T-helper 1 cell treated with Interleukin-12 subunit alpha and Interleukin-12 subunit beta and Interleukin-4 antibody, amounts not matched to agents 30 μg/mL and 1 μg/mL, for 36 hours (primary cell): ENCODE measurements around the gene TSFM.
"Not testable (repeated sequence)": the region's sequence is repeated elsewhere in the genome, so short reads cannot be mapped to it uniquely, and the experiment has no call there.

Experiments used
- H3K27ac Mint-ChIP-seq: one replicate; pipeline ENCODE4 v1.8.0; 2021; ENCODE audit warnings: mild to moderate bottlenecking, mixed read lengths
- H3K27me3 Mint-ChIP-seq: one replicate; pipeline ENCODE4 v1.8.0; 2021; ENCODE audit warnings: low read depth, mixed read lengths
- H3K36me3 Mint-ChIP-seq: one replicate; pipeline ENCODE4 v1.8.0; 2021; ENCODE audit warnings: low read depth, mixed read lengths
- H3K4me1 Mint-ChIP-seq: one replicate; pipeline ENCODE4 v1.8.0; 2021; ENCODE audit warnings: low read depth, mixed read lengths
- H3K4me3 Mint-ChIP-seq: one replicate; pipeline ENCODE4 v1.8.0; 2021; ENCODE audit warnings: mild to moderate bottlenecking, moderate library complexity, mixed read lengths
- H3K9me3 Mint-ChIP-seq: one replicate; pipeline ENCODE4 v1.8.0; 2021; ENCODE audit warnings: mixed read lengths

The TSFM gene

DNA sequence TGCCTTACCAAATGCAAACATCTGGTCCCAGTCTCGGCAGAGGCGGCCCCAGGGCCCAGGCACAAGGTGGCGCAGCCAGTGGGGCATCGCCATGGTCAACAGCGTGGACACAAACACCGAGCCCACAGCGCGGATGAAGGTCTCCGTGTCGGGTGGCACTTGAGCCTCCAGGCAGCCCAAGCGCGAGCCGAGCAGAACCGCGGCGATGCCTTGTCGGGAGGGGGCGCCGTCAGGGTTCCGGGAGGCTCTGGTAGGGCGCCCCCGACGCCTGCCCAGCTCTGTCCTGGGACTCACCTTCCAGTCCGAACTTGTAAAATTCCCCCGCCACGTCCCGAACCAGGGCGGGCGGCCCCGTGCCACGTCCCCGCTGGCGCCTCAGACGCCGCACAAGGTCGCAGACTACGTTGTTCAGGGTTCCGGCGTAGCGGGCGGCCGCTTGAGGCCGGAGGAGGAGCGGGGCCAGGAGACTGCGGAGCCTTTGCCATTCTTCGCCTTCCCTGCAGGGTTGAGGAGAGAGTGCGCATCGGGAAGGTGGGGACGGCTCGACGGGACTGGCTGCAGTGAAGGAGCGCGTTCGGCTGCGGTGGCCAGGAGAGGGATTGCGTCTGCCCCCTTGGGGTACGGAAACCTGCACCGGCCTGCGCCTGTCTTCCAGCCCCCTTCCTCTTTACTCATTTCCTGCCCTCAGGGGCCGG, 17.4 kb upstream of the TSFM start:
- Mint-ChIP-seq H3K27me3 (peaks cover 20% of the 10 kb centered on the region), H3K27ac (peak overlapping the region; percentile 73), H3K9me3 (no peaks in the 10 kb centered on the region), H3K4me3 (peak overlapping the region; percentile 89), H3K4me1 (peaks cover 32% of the 10 kb centered on the region), H3K36me3 (peaks cover 18% of the 10 kb centered on the region)

- Mint-ChIP-seq H3K27me3 (peaks cover 20% of the 10 kb centered on the region), H3K27ac (peak overlapping the region; percentile 73), H3K9me3 (no peaks in the 10 kb centered on the region), H3K4me1 (peaks cover 34% of the 10 kb centered on the region), H3K4me3 (peak overlapping the region; percentile 89), H3K36me3 (peaks cover 18% of the 10 kb centered on the region)
These were observed 16.7 kb upstream of the TSFM start for GRCh38 chr12:57765698-57766463.

DNA sequence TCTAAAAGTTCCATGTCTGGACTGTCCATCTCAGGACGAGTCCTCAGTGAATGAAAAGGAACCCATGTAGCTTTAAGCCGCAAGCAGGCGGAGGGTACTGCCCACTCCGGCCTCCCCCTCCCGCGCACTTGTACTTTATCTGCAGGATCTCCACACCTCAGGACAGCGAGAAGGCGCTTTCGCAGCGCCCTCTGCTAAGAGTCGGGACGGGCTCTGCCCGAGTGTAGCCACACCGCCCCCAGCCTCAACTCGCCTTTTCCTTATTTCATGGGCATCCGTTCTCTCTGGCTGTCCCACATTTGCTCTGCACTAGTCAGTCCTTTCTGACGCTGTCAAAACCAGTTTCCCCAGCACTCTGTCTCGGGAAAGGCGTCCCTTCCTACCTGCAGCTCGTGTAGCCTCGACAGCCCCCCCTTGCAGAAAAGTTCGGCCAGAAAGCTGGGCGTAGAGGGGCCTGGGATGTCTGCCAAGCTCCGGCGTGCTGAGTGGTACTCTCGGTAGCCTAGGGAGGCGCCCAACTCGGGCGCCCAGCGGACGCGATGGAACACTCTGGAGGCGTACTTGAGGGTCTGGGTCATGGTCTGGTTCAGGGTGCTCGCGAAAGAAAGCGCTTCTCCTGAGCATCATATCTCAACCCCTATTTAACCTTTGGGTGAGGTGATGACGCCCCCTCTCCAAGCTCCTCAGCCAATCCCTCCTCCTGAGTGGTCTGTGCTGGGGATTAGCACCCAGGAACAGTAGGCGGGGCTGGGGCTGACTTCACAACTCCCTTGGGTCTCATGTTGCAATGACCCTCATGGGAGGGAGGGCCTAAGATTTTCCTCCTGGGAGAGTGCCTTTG, 15.9 kb upstream of the TSFM start, which contains the start of gene CYP27B1:
Gene CYP27B1, minus strand, starts transcription at position 615 of the 841 bp plus-strand sequence. Its CDS starts 37 bp downstream, at position 578.
- no peaks in the 10 kb centered on the region for H3K9me3 Mint-ChIP-seq
- peaks cover 39% of the 10 kb centered on the region for H3K4me1 Mint-ChIP-seq
- H3K27ac Mint-ChIP-seq, result no peak within 1 kb of the TSS
- H3K36me3 Mint-ChIP-seq, result peaks cover 15% of the 10 kb centered on the region
- H3K27me3 Mint-ChIP-seq, result peaks cover 20% of the 10 kb centered on the region
- H3K4me3 Mint-ChIP-seq, result peak within 1 kb of the TSS; percentile 89

DNA sequence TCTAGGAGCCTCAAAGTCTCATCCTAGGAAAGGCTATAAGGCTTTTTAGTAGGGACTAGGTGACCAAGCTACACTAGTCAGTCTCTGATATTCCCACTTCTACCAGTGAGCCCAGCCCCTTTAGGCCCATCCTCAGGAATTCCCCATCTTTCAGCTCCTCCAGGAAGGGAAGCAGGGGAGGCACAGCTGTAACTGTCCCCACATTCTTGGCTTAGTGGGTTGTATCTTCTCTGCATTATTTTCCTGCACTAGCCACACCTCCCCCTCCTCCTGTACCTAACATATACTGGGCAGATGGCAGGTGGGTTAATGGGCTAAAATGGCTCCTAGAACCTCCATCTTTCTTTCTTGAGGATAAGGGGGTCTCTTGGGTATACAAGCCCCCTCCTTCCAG, 15.3 kb upstream of the TSFM start:
- Mint-ChIP-seq H3K27me3 (peaks cover 20% of the 10 kb centered on the region), H3K4me1 (peaks cover 42% of the 10 kb centered on the region), H3K4me3 (no peak overlapping the region), H3K27ac (no peak overlapping the region), H3K9me3 (no peaks in the 10 kb centered on the region), H3K36me3 (peaks cover 15% of the 10 kb centered on the region)

GRCh38 chr12:57767876-57768275, 14.7 kb upstream of the TSFM start:
- H3K4me3 Mint-ChIP-seq, result no peak overlapping the region
- peaks cover 43% of the 10 kb centered on the region for H3K4me1 Mint-ChIP-seq
- no peak overlapping the region for H3K27ac Mint-ChIP-seq
- H3K27me3 Mint-ChIP-seq, result peaks cover 20% of the 10 kb centered on the region
- H3K36me3 Mint-ChIP-seq, result peaks cover 13% of the 10 kb centered on the region
- no peaks in the 10 kb centered on the region for H3K9me3 Mint-ChIP-seq

GRCh38 chr12:57769594-57769993, 13.0 kb upstream of the TSFM start:
- peaks cover 7% of the 10 kb centered on the region for H3K36me3 Mint-ChIP-seq
- peak overlapping the region; percentile 27 for H3K4me3 Mint-ChIP-seq
- peaks cover 13% of the 10 kb centered on the region for H3K27me3 Mint-ChIP-seq
- no peaks in the 10 kb centered on the region for H3K9me3 Mint-ChIP-seq
- peaks cover 39% of the 10 kb centered on the region for H3K4me1 Mint-ChIP-seq
- H3K27ac Mint-ChIP-seq, result no peak overlapping the region

DNA sequence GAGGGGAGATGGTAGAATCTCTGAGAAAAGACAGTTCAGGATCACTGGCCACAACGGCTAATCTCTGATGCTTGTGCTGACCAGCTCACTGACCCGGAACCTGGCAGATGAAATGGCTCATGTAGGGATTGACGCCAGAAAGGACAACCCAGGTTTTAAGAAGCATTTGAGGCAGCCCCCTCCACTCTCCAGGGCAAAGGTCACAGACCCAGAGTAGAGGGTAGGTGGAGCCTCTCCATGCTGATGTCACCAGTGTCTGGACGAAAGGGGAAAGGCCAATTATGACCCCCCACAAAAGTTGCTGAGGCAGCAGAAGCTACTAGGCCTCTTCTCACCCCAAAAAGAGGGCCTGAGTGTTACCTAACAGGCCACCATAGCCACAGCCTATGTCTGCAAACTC, 11.9 kb upstream of the TSFM start:
- peak overlapping the region; percentile 43 for H3K27ac Mint-ChIP-seq
- peaks cover 7% of the 10 kb centered on the region for H3K27me3 Mint-ChIP-seq
- no peaks in the 10 kb centered on the region for H3K9me3 Mint-ChIP-seq
- peaks cover 8% of the 10 kb centered on the region for H3K36me3 Mint-ChIP-seq
- peaks cover 30% of the 10 kb centered on the region for H3K4me1 Mint-ChIP-seq
- H3K4me3 Mint-ChIP-seq, result no peak overlapping the region

GRCh38 chr12:57771236-57771872, 11.2 kb upstream of the TSFM start:
- Mint-ChIP-seq H3K4me3 (peak overlapping the region; percentile 96), H3K4me1 (peaks cover 27% of the 10 kb centered on the region), H3K36me3 (peaks cover 12% of the 10 kb centered on the region), H3K27me3 (peaks cover 5% of the 10 kb centered on the region), H3K27ac (peak overlapping the region; percentile 98), H3K9me3 (no peaks in the 10 kb centered on the region)

- Mint-ChIP-seq H3K9me3 (no peaks in the 10 kb centered on the region), H3K36me3 (peaks cover 12% of the 10 kb centered on the region), H3K4me1 (peaks cover 22% of the 10 kb centered on the region), H3K4me3 (peak within 1 kb of the TSS; percentile 96), H3K27me3 (no peaks in the 10 kb centered on the region), H3K27ac (peak within 1 kb of the TSS; percentile 98)
These were observed 10.6 kb upstream of the TSFM start, which contains the start of gene METTL1 for GRCh38 chr12:57771873-57772428. Gene METTL1, minus strand, starts transcription at chr12:57772105. Its CDS starts 22 bp downstream, at chr12:57772083.

DNA sequence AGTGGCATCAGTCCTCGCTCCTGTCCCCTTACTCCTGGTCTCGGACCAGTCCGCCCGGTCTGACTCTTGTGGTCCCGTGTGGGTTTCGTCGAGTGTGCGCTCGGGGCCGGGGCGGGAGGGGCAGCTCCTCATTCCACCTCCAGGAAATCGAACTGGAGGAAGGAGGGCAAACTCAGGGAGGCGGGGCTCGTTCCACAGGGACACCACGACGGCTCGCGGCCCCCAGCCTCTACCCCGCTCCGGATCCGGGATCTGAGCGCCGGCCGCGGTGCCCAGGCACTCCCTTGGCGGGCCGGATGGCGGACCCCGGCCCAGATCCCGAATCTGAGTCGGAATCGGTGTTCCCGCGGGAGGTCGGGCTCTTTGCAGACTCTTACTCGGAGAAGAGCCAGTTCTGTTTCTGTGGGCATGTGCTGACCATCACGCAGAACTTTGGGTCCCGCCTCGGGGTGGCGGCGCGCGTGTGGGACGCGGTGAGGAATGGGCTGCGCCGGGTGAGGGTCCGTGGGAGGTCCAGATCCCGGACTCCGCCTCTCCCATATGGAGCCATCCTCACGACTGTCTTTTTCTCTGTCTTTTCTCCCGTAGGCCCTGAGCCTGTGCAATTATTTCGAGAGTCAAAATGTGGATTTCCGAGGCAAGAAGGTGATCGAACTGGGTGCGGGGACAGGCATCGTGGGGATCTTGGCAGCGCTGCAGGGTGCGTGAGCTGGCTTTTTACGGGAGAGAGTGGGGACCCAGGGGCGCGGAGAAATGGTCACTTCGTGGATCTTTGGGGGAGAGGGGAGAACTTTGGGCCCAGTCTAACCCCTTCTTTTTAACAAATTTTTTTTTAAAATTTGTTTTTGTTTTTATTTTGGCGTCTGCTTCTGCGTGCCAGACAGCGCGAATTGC, 9.9 kb upstream of the TSFM start, which contains the start of gene EEF1AKMT3:
Gene EEF1AKMT3, plus strand, starts transcription at position 186 of the 894 bp plus-strand sequence. Its CDS starts 111 bp downstream, at position 297.
- peaks cover 22% of the 10 kb centered on the region for H3K4me1 Mint-ChIP-seq
- no peaks in the 10 kb centered on the region for H3K9me3 Mint-ChIP-seq
- peaks cover 12% of the 10 kb centered on the region for H3K36me3 Mint-ChIP-seq
- no peaks in the 10 kb centered on the region for H3K27me3 Mint-ChIP-seq
- peak within 1 kb of the TSS; percentile 98 for H3K27ac Mint-ChIP-seq
- H3K4me3 Mint-ChIP-seq, result peak within 1 kb of the TSS; percentile 96

GRCh38 chr12:57774634-57775033, 8.0 kb upstream of the TSFM start:
- not testable (repeated sequence) for H3K36me3 Mint-ChIP-seq, H3K4me3 Mint-ChIP-seq, H3K27me3 Mint-ChIP-seq, H3K9me3 Mint-ChIP-seq, H3K27ac Mint-ChIP-seq
- H3K4me1 Mint-ChIP-seq, result peaks cover 28% of the 10 kb centered on the region

- no peak overlapping the region for H3K27ac Mint-ChIP-seq
- no peak overlapping the region for H3K4me3 Mint-ChIP-seq
- H3K9me3 Mint-ChIP-seq, result no peaks in the 10 kb centered on the region
- no peaks in the 10 kb centered on the region for H3K27me3 Mint-ChIP-seq
- H3K36me3 Mint-ChIP-seq, result peaks cover 5% of the 10 kb centered on the region
- H3K4me1 Mint-ChIP-seq, result peaks cover 26% of the 10 kb centered on the region
These were observed 7.5 kb upstream of the TSFM start for GRCh38 chr12:57775044-57775443.
